ENCODE results near the gene SRPK2. TPM values are rescaled to one million over a fixed set of nuclear protein-coding genes. Genes with fewer than 3 reads are reported as not detected.
"Not testable (repeated sequence)": the region's sequence is repeated elsewhere in the genome, so short reads cannot be mapped to it uniquely, and the experiment has no call there.

Gene SRPK2
- total RNA-seq, 1 experiment from 2014 or later, result 40.3 TPM

GRCh38 chr7:105316578-105317344 lies 72.0 kb downstream of the SRPK2 start:
- H3K36me3 ChIP-seq, result no peaks in the 10 kb centered on the region

DNA sequence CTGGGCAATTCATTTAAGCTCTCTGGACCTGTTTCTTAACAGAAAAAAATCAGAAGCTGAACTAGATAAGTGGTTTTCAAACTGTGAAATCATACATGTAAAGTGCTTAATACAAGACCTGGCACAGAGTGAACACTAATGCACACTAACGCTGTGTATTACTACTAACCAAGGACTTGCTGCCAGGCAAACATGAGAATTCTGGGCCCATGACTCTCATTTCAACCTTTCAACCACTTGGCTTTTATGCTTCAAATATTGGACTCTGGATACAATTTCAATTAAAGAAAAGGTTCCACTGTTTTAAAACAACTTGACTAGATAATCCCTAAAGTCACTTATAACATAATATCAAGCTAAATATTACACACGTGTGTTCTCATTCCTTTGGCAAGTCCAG lies 73.4 kb downstream of the SRPK2 start:
- no peaks in the 10 kb centered on the region for H3K27me3 ChIP-seq (replicated peaks)
- H3K36me3 ChIP-seq, result no peaks in the 10 kb centered on the region
- H3K9me3 ChIP-seq (replicated peaks), result no peaks in the 10 kb centered on the region
- no peak for DNase-seq (ENCODE audit: low read depth in 1 of 2, low spot score in 2 of 2)
- no peak overlapping the region for H3K4me3 ChIP-seq
- H3K4me1 ChIP-seq (replicated peaks), result no peaks in the 10 kb centered on the region; the same call in 1 of the 2 replicates
- no peak overlapping the region for H3K27ac ChIP-seq

More at GRCh38 chr7:105316578-105317344, 72.0 kb downstream of the SRPK2 start:
- Histone ChIP-seq H3K27ac (no peak overlapping the region), H3K27me3 (replicated peaks) (no peaks in the 10 kb centered on the region), H3K4me1 (replicated peaks) (no peaks in the 10 kb centered on the region), H3K4me3 (no peak overlapping the region), H3K9me3 (replicated peaks) (no peaks in the 10 kb centered on the region)
- DNase-seq (ENCODE audit: low read depth in 1 of 2, low spot score in 2 of 2), result no peak

GRCh38 chr7:105309235-105310169 lies 79.2 kb downstream of the SRPK2 start:
- DNase-seq (ENCODE audit: low read depth in 1 of 2, low spot score in 2 of 2), result peak in 1 of 2 experiments; percentile 35
- H3K4me3 ChIP-seq, result no peak overlapping the region
- H3K27me3 ChIP-seq (replicated peaks), result no peaks in the 10 kb centered on the region
- 0 out of 2 replicates have a peak, but pooled peaks cover 4% of the 10 kb centered on the region for H3K36me3 ChIP-seq
- no peaks in the 10 kb centered on the region for H3K9me3 ChIP-seq (replicated peaks)
- H3K4me1 ChIP-seq (replicated peaks), result peaks cover 15% of the 10 kb centered on the region
- no peak overlapping the region for H3K27ac ChIP-seq

- no peak overlapping the region for H3K4me3 ChIP-seq
- no peaks in the 10 kb centered on the region for H3K27me3 ChIP-seq (replicated peaks)
- no peak overlapping the region for H3K27ac ChIP-seq
- H3K36me3 ChIP-seq, result 0 out of 2 replicates have a peak, but pooled peaks cover 4% of the 10 kb centered on the region
- peaks cover 26% of the 10 kb centered on the region for H3K4me1 ChIP-seq (replicated peaks)
- H3K9me3 ChIP-seq (replicated peaks), result no peaks in the 10 kb centered on the region
- no peak for DNase-seq (ENCODE audit: low read depth in 1 of 2, low spot score in 2 of 2)
Observed at GRCh38 chr7:105307163-105307672, 81.5 kb downstream of the SRPK2 start.

DNA sequence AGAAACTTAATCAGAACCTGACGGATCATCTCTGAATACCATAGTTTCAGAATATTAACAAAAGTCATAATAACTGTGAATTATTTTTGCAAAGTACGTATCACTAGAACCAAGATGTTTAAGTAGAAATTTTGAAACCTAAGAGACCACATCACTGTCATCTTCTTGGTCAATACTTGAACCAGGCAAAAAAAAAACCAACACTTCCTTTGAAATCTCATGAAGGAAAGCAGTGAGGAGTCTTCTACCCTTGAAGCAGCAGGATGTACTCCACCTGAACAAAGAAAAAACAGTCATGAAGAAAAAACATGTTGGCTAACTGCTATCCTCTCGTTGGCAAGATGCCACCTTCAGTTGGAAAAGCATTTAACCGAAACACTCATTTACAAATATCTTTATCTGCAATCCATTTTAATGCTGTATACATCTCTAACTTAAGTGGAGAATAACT lies 82.4 kb downstream of the SRPK2 start:
- no peak overlapping the region for H3K4me3 ChIP-seq
- H3K9me3 ChIP-seq (replicated peaks), result no peaks in the 10 kb centered on the region
- 0 out of 2 replicates have a peak, but pooled peaks cover 4% of the 10 kb centered on the region for H3K36me3 ChIP-seq
- no peak for DNase-seq (ENCODE audit: low read depth in 1 of 2, low spot score in 2 of 2)
- H3K27me3 ChIP-seq (replicated peaks), result no peaks in the 10 kb centered on the region
- H3K27ac ChIP-seq, result no peak overlapping the region
- H3K4me1 ChIP-seq (replicated peaks), result peaks cover 26% of the 10 kb centered on the region

DNA sequence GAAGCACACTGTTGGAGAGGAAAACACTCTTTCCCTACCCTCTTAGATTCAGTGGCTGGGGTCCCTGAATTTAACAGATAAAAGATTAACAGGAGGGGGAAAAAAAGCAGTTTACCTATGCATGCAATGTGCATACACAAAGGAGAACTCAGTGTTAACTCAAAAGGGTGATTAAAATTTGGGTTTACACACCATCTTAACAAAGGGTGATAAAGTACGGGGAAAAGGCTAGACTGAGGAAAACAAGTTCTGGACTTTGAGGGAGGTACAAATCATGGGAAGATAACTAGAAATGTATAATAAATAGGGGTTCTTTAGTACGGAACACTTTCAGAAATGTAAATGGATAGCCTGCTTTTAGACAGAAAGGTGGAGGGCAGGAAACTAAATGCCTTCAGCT lies 83.1 kb downstream of the SRPK2 start:
- H3K36me3 ChIP-seq, result 0 out of 2 replicates have a peak, but pooled peaks cover 4% of the 10 kb centered on the region
- H3K9me3 ChIP-seq (replicated peaks), result no peaks in the 10 kb centered on the region
- no peaks in the 10 kb centered on the region for H3K27me3 ChIP-seq (replicated peaks)
- H3K27ac ChIP-seq, result no peak overlapping the region
- no peak for DNase-seq (ENCODE audit: low read depth in 1 of 2, low spot score in 2 of 2)
- no peak overlapping the region for H3K4me3 ChIP-seq
- peaks cover 26% of the 10 kb centered on the region for H3K4me1 ChIP-seq (replicated peaks)

GRCh38 chr7:105304040-105304895 lies 84.5 kb downstream of the SRPK2 start:
- peak in 1 of 2 experiments; percentile 41 for DNase-seq (ENCODE audit: low read depth in 1 of 2, low spot score in 2 of 2)
- Histone ChIP-seq H3K4me3 (no peak overlapping the region), H3K27me3 (replicated peaks) (no peaks in the 10 kb centered on the region), H3K27ac (no peak overlapping the region), H3K36me3 (0 out of 2 replicates have a peak, but pooled peaks cover 4% of the 10 kb centered on the region), H3K4me1 (replicated peaks) (peaks cover 16% of the 10 kb centered on the region), H3K9me3 (replicated peaks) (no peaks in the 10 kb centered on the region)

GRCh38 chr7:105300587-105300986 lies 88.1 kb downstream of the SRPK2 start:
- DNase-seq (ENCODE audit: low read depth in 1 of 2, low spot score in 2 of 2); H3K27me3 ChIP-seq (replicated peaks); H3K36me3 ChIP-seq; H3K27ac ChIP-seq; H3K9me3 ChIP-seq (replicated peaks); H3K4me3 ChIP-seq: not testable (repeated sequence)
- peaks cover 16% of the 10 kb centered on the region for H3K4me1 ChIP-seq (replicated peaks)

- Histone ChIP-seq H3K9me3 (replicated peaks) (no peaks in the 10 kb centered on the region), H3K4me1 (replicated peaks) (peaks cover under 1% of the 10 kb centered on the region; the same call in 1 of the 2 replicates), H3K27ac (no peak overlapping the region), H3K27me3 (replicated peaks) (no peaks in the 10 kb centered on the region), H3K36me3 (no peaks in the 10 kb centered on the region), H3K4me3 (no peak overlapping the region)
- no peak for DNase-seq (ENCODE audit: low read depth in 1 of 2, low spot score in 2 of 2)
Observed at GRCh38 chr7:105298439-105298894, 90.3 kb downstream of the SRPK2 start.

DNA sequence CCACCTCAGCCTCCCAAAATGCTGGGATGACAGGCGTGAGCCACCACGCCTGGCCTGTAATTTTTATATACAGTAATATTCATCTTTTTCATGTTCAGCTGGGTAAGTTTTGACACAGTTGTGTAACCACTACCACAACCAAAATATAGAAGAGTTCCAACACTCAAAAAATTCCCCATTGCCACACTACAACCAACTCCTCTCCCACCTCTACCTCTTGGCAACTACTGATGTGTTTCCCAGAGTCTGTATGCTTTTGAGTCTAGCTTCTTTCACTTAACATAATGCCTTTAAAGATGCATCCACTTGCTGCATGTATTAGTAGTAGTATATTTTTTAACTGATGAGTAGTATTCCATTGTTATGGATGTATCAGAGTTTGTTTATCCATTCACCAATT lies 90.7 kb downstream of the SRPK2 start:
- no peak overlapping the region for H3K4me3 ChIP-seq
- DNase-seq (ENCODE audit: low read depth in 1 of 2, low spot score in 2 of 2), result no peak
- no peaks in the 10 kb centered on the region for H3K9me3 ChIP-seq (replicated peaks)
- H3K4me1 ChIP-seq (replicated peaks), result no peaks in the 10 kb centered on the region
- no peaks in the 10 kb centered on the region for H3K36me3 ChIP-seq
- H3K27me3 ChIP-seq (replicated peaks), result no peaks in the 10 kb centered on the region
- H3K27ac ChIP-seq, result no peak overlapping the region

DNA sequence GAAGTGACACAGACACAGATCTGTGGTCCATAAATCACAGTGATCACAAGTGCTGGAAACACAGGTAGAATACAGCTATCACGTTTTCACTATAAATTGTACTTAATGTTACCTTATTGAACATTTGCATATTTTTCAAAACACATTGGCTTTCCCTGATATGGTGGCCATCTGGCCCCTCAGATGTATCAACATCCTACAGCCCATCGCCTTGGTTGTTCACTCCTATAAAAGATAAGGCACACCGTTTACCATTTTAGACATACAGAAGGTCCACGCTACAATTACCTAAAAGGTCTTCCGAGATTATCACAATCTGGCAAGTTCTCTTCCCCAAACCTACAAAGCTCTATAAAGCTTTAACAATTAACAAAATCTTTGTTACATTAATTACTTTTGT lies 91.4 kb downstream of the SRPK2 start:
- no peaks in the 10 kb centered on the region for H3K27me3 ChIP-seq (replicated peaks)
- H3K4me3 ChIP-seq, result no peak overlapping the region
- no peak overlapping the region for H3K27ac ChIP-seq
- H3K36me3 ChIP-seq, result no peaks in the 10 kb centered on the region
- H3K9me3 ChIP-seq (replicated peaks), result no peaks in the 10 kb centered on the region
- H3K4me1 ChIP-seq (replicated peaks), result no peaks in the 10 kb centered on the region
- DNase-seq (ENCODE audit: low read depth in 1 of 2, low spot score in 2 of 2), result no peak

DNA sequence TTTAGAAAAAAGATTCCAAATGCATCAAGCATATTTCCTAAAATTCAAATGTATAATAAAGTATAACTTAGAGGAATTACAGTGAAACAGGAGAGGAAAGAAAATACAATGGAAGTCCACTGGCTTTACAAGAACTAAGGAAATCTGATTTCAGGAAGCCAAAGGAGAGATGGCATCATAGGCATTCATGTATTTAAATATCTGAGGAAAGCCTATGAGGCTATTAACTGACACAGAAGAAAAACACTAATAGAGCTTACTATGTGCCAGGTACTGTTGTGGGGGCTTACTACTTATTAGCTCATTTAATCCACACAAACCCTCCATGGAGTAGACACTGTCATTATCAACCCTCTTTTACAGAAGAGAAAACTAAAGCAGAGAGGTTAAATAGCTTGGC lies 92.2 kb downstream of the SRPK2 start:
- H3K36me3 ChIP-seq, result no peaks in the 10 kb centered on the region
- H3K4me1 ChIP-seq (replicated peaks), result no peaks in the 10 kb centered on the region
- H3K27me3 ChIP-seq (replicated peaks), result no peaks in the 10 kb centered on the region
- no peak for DNase-seq (ENCODE audit: low read depth in 1 of 2, low spot score in 2 of 2)
- no peaks in the 10 kb centered on the region for H3K9me3 ChIP-seq (replicated peaks)
- no peak overlapping the region for H3K27ac ChIP-seq
- no peak overlapping the region for H3K4me3 ChIP-seq

Data from SJSA1 (cell line).